ENCODE measurements around the gene ACER3.
"Not testable (repeated sequence)": the region's sequence is repeated elsewhere in the genome, so short reads cannot be mapped to it uniquely, and the experiment has no call there.

ACER3 gene

GRCh38 chr11:76826508-76826907, 34.2 kb upstream of the ACER3 start:
- peaks cover 24% of the 10 kb centered on the region for H3K27me3 Mint-ChIP-seq
- H3K36me3 Mint-ChIP-seq (ENCODE audit: insufficient read depth); ATAC-seq (replicated peaks; ENCODE audit: extremely low read depth, poor library complexity, severe bottlenecking); H3K9me3 Mint-ChIP-seq; H3K27ac Mint-ChIP-seq (ENCODE audit: low read depth); H3K4me3 Mint-ChIP-seq; DNase-seq (ENCODE audit: low spot score in 2 of 2); H3K4me1 Mint-ChIP-seq: not testable (repeated sequence)

- H3K27me3 Mint-ChIP-seq: peaks cover 25% of the 10 kb centered on the region
- H3K27ac Mint-ChIP-seq (ENCODE audit: low read depth); H3K4me3 Mint-ChIP-seq; H3K36me3 Mint-ChIP-seq (ENCODE audit: insufficient read depth); ATAC-seq (replicated peaks; ENCODE audit: extremely low read depth, poor library complexity, severe bottlenecking); H3K4me1 Mint-ChIP-seq; H3K9me3 Mint-ChIP-seq; DNase-seq (ENCODE audit: low spot score in 2 of 2): not testable (repeated sequence)
Observed at GRCh38 chr11:76827005-76827404, 33.7 kb upstream of the ACER3 start.

- Mint-ChIP-seq H3K27ac (ENCODE audit: low read depth) (no peak overlapping the region), H3K4me3 (no peak overlapping the region)
- ATAC-seq (replicated peaks; ENCODE audit: extremely low read depth, poor library complexity, severe bottlenecking): no peak
Observed at GRCh38 chr11:76830639-76831327, 29.9 kb upstream of the ACER3 start.

GRCh38 chr11:76831686-76832310, 28.9 kb upstream of the ACER3 start:
- no peaks in the 10 kb centered on the region for H3K9me3 Mint-ChIP-seq
- peaks cover 39% of the 10 kb centered on the region for H3K27me3 Mint-ChIP-seq
- no peaks in the 10 kb centered on the region for H3K4me1 Mint-ChIP-seq
- DNase-seq (ENCODE audit: low spot score in 2 of 2) (no peak), ATAC-seq (replicated peaks; ENCODE audit: extremely low read depth, poor library complexity, severe bottlenecking) (no peak)
- no peak overlapping the region for H3K27ac Mint-ChIP-seq (ENCODE audit: low read depth)
- no peaks in the 10 kb centered on the region for H3K36me3 Mint-ChIP-seq (ENCODE audit: insufficient read depth)
- H3K4me3 Mint-ChIP-seq: no peak overlapping the region

More at GRCh38 chr11:76830639-76831327, 29.9 kb upstream of the ACER3 start:
- H3K9me3 Mint-ChIP-seq: no peaks in the 10 kb centered on the region
- H3K4me1 Mint-ChIP-seq: no peaks in the 10 kb centered on the region
- DNase-seq (ENCODE audit: low spot score in 2 of 2): no peak
- H3K36me3 Mint-ChIP-seq (ENCODE audit: insufficient read depth): no peaks in the 10 kb centered on the region
- peaks cover 39% of the 10 kb centered on the region for H3K27me3 Mint-ChIP-seq

- ATAC-seq (replicated peaks; ENCODE audit: extremely low read depth, poor library complexity, severe bottlenecking) (no peak), DNase-seq (ENCODE audit: low spot score in 2 of 2) (no peak)
- H3K9me3 Mint-ChIP-seq: no peaks in the 10 kb centered on the region
- H3K27ac Mint-ChIP-seq (ENCODE audit: low read depth): no peak overlapping the region
- H3K4me3 Mint-ChIP-seq: no peak overlapping the region
- no peaks in the 10 kb centered on the region for H3K36me3 Mint-ChIP-seq (ENCODE audit: insufficient read depth)
- H3K27me3 Mint-ChIP-seq: peaks cover 39% of the 10 kb centered on the region
- H3K4me1 Mint-ChIP-seq: no peaks in the 10 kb centered on the region
Observed at GRCh38 chr11:76832361-76832760, 28.4 kb upstream of the ACER3 start.

- no peak overlapping the region for H3K4me3 Mint-ChIP-seq
- H3K36me3 Mint-ChIP-seq (ENCODE audit: insufficient read depth): no peaks in the 10 kb centered on the region
- no peaks in the 10 kb centered on the region for H3K4me1 Mint-ChIP-seq
- DNase-seq (ENCODE audit: low spot score in 2 of 2) (no peak), ATAC-seq (replicated peaks; ENCODE audit: extremely low read depth, poor library complexity, severe bottlenecking) (no peak)
- H3K27ac Mint-ChIP-seq (ENCODE audit: low read depth): no peak overlapping the region
- no peaks in the 10 kb centered on the region for H3K9me3 Mint-ChIP-seq
- H3K27me3 Mint-ChIP-seq: peaks cover 43% of the 10 kb centered on the region
Observed at GRCh38 chr11:76834151-76834550, 26.6 kb upstream of the ACER3 start.

- Mint-ChIP-seq H3K36me3 (ENCODE audit: insufficient read depth) (no peaks in the 10 kb centered on the region), H3K4me3 (no peak overlapping the region), H3K27ac (ENCODE audit: low read depth) (no peak overlapping the region), H3K9me3 (no peaks in the 10 kb centered on the region), H3K4me1 (no peaks in the 10 kb centered on the region), H3K27me3 (peaks cover 43% of the 10 kb centered on the region)
- ATAC-seq (replicated peaks; ENCODE audit: extremely low read depth, poor library complexity, severe bottlenecking): no peak
- no peak for DNase-seq (ENCODE audit: low spot score in 2 of 2)
Observed at GRCh38 chr11:76835036-76835435, 25.7 kb upstream of the ACER3 start.

GRCh38 chr11:76835928-76836612, 24.6 kb upstream of the ACER3 start:
- no peak overlapping the region for H3K4me3 Mint-ChIP-seq
- H3K4me1 Mint-ChIP-seq: no peaks in the 10 kb centered on the region
- ATAC-seq (replicated peaks; ENCODE audit: extremely low read depth, poor library complexity, severe bottlenecking) (no peak), DNase-seq (ENCODE audit: low spot score in 2 of 2) (no peak)
- H3K9me3 Mint-ChIP-seq: no peaks in the 10 kb centered on the region
- H3K27ac Mint-ChIP-seq (ENCODE audit: low read depth): no peak overlapping the region
- H3K27me3 Mint-ChIP-seq: peaks cover 44% of the 10 kb centered on the region
- no peaks in the 10 kb centered on the region for H3K36me3 Mint-ChIP-seq (ENCODE audit: insufficient read depth)

- no peaks in the 10 kb centered on the region for H3K9me3 Mint-ChIP-seq
- peaks cover 46% of the 10 kb centered on the region for H3K27me3 Mint-ChIP-seq
- no peak overlapping the region for H3K4me3 Mint-ChIP-seq
- no peak for DNase-seq (ENCODE audit: low spot score in 2 of 2)
- H3K36me3 Mint-ChIP-seq (ENCODE audit: insufficient read depth): no peaks in the 10 kb centered on the region
- ATAC-seq (replicated peaks; ENCODE audit: extremely low read depth, poor library complexity, severe bottlenecking): no peak
- no peak overlapping the region for H3K27ac Mint-ChIP-seq (ENCODE audit: low read depth)
- H3K4me1 Mint-ChIP-seq: no peaks in the 10 kb centered on the region
Observed at GRCh38 chr11:76836613-76837291, 24.0 kb upstream of the ACER3 start.

GRCh38 chr11:76837696-76838677, 22.7 kb upstream of the ACER3 start:
- H3K27ac Mint-ChIP-seq (ENCODE audit: low read depth): no peak overlapping the region
- H3K27me3 Mint-ChIP-seq: peaks cover 46% of the 10 kb centered on the region
- ATAC-seq (replicated peaks; ENCODE audit: extremely low read depth, poor library complexity, severe bottlenecking): no peak

GRCh38 chr11:76838678-76839068, 22.0 kb upstream of the ACER3 start:
- ATAC-seq (replicated peaks; ENCODE audit: extremely low read depth, poor library complexity, severe bottlenecking) (no peak), DNase-seq (ENCODE audit: low spot score in 2 of 2) (no peak)
- no peaks in the 10 kb centered on the region for H3K9me3 Mint-ChIP-seq
- no peaks in the 10 kb centered on the region for H3K4me1 Mint-ChIP-seq
- H3K4me3 Mint-ChIP-seq: no peak overlapping the region
- H3K36me3 Mint-ChIP-seq (ENCODE audit: insufficient read depth): no peaks in the 10 kb centered on the region
- H3K27me3 Mint-ChIP-seq: peaks cover 46% of the 10 kb centered on the region
- H3K27ac Mint-ChIP-seq (ENCODE audit: low read depth): no peak overlapping the region

More at GRCh38 chr11:76837696-76838677, 22.7 kb upstream of the ACER3 start:
- Mint-ChIP-seq H3K4me3 (no peak overlapping the region), H3K4me1 (no peaks in the 10 kb centered on the region), H3K36me3 (ENCODE audit: insufficient read depth) (no peaks in the 10 kb centered on the region), H3K9me3 (no peaks in the 10 kb centered on the region)
- no peak for DNase-seq (ENCODE audit: low spot score in 2 of 2)

GRCh38 chr11:76839311-76839710, 21.4 kb upstream of the ACER3 start:
- Mint-ChIP-seq H3K27ac (ENCODE audit: low read depth) (no peak overlapping the region), H3K27me3 (peaks cover 52% of the 10 kb centered on the region), H3K36me3 (ENCODE audit: insufficient read depth) (no peaks in the 10 kb centered on the region), H3K9me3 (no peaks in the 10 kb centered on the region), H3K4me1 (no peaks in the 10 kb centered on the region), H3K4me3 (no peak overlapping the region)
- ATAC-seq (replicated peaks; ENCODE audit: extremely low read depth, poor library complexity, severe bottlenecking) (no peak), DNase-seq (ENCODE audit: low spot score in 2 of 2) (no peak)

All from central memory CD8-positive, alpha-beta T cell (primary cell).